Body of pancreas (tissue), 4 donors: Measurements from ENCODE around the gene TNK1.

Experiments
- CTCF ChIP-seq, 7 experiments: fragments of 450-650 bp in 4 of 7; fragments of 200-600 bp in 3 of 7; sonication (generic) in 3 of 7; IDR thresholded peaks; one replicate each; pipeline ENCODE4 v1.5.1; 2016 to 2019; ENCODE audit warnings: antibody characterized with exemption in 7 of 7
- POLR2A ChIP-seq, 3 donors: fragments of 450-650 bp; IDR thresholded peaks; one replicate each; pipeline ENCODE4 v1.6.1; 2016; ENCODE audit warnings: antibody characterized with exemption in 3 of 3, mild to moderate bottlenecking in 2 of 3

GRCh38 chr17:7427549-7427948 is 46.7 kb downstream of the TNK1 start:
- TF ChIP-seq CTCF (IDR thresholded peaks at IDR 0.05) (no peak), POLR2A (IDR thresholded peaks at IDR 0.05) (no peak)
